Measurements from ENCODE around the gene LRCH3. TPM values are rescaled to one million over a fixed set of nuclear protein-coding genes. Genes with fewer than 3 reads are reported as not detected.

LRCH3 gene
- total and polyA plus RNA-seq, 2 of the 13 experiments (the other 11 are each of a cell fraction or from before 2014, with no cell fraction given), result 25.5 to 103 TPM

- TF ChIP-seq ZNF597 (CRISPR knock-in tag; IDR thresholded peaks at IDR 0.05) (no peak), ZNF205 (CRISPR knock-in tag; IDR thresholded peaks at IDR 0.05) (peak; percentile 74; the same call in 1 of the 2 replicates), GABPA (IDR thresholded peaks at IDR 0.05; ENCODE audit: low read depth, low read length) (no peak), GABPA (CRISPR knock-in tag; IDR thresholded peaks at IDR 0.05; ENCODE audit: low read depth) (no peak; the same call in 1 of the 2 replicates), MBD4 (IDR thresholded peaks at IDR 0.05; ENCODE audit: borderline replicate concordance, low read length) (no peak), EHMT2 (IDR thresholded peaks at IDR 0.05; ENCODE audit: borderline replicate concordance, low read depth, low read length) (peak; percentile 61; the same call in 1 of the 2 replicates), ZNF331 (CRISPR knock-in tag; IDR thresholded peaks at IDR 0.05) (peak; percentile 39), ZNF776 (CRISPR knock-in tag; IDR thresholded peaks at IDR 0.05) (no peak), SETDB1 (CRISPR knock-in tag; IDR thresholded peaks at IDR 0.05; ENCODE audit: borderline replicate concordance) (no peak), KDM4B (CRISPR knock-in tag; IDR thresholded peaks at IDR 0.05) (no peak), TAF1 (CRISPR knock-in tag; IDR thresholded peaks at IDR 0.05) (no peak), FLYWCH1 (CRISPR knock-in tag; IDR thresholded peaks at IDR 0.05) (no peak), REL (CRISPR knock-in tag; conservative IDR thresholded peaks at IDR 0.05) (no peak)
- TF ChIP-seq, protein P1, sequence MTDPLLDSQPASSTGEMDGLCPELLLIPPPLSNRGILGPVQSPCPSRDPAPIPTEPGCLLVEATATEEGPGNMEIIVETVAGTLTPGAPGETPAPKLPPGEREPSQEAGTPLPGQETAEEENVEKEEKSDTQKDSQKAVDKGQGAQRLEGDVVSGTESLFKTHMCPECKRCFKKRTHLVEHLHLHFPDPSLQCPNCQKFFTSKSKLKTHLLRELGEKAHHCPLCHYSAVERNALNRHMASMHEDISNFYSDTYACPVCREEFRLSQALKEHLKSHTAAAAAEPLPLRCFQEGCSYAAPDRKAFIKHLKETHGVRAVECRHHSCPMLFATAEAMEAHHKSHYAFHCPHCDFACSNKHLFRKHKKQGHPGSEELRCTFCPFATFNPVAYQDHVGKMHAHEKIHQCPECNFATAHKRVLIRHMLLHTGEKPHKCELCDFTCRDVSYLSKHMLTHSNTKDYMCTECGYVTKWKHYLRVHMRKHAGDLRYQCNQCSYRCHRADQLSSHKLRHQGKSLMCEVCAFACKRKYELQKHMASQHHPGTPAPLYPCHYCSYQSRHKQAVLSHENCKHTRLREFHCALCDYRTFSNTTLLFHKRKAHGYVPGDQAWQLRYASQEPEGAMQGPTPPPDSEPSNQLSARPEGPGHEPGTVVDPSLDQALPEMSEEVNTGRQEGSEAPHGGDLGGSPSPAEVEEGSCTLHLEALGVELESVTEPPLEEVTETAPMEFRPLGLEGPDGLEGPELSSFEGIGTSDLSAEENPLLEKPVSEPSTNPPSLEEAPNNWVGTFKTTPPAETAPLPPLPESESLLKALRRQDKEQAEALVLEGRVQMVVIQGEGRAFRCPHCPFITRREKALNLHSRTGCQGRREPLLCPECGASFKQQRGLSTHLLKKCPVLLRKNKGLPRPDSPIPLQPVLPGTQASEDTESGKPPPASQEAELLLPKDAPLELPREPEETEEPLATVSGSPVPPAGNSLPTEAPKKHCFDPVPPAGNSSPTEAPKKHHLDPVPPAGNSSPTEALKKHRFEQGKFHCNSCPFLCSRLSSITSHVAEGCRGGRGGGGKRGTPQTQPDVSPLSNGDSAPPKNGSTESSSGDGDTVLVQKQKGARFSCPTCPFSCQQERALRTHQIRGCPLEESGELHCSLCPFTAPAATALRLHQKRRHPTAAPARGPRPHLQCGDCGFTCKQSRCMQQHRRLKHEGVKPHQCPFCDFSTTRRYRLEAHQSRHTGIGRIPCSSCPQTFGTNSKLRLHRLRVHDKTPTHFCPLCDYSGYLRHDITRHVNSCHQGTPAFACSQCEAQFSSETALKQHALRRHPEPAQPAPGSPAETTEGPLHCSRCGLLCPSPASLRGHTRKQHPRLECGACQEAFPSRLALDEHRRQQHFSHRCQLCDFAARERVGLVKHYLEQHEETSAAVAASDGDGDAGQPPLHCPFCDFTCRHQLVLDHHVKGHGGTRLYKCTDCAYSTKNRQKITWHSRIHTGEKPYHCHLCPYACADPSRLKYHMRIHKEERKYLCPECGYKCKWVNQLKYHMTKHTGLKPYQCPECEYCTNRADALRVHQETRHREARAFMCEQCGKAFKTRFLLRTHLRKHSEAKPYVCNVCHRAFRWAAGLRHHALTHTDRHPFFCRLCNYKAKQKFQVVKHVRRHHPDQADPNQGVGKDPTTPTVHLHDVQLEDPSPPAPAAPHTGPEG (CRISPR knock-in tag; IDR thresholded peaks at IDR 0.05), result no peak
- TF ChIP-seq, protein P2, sequence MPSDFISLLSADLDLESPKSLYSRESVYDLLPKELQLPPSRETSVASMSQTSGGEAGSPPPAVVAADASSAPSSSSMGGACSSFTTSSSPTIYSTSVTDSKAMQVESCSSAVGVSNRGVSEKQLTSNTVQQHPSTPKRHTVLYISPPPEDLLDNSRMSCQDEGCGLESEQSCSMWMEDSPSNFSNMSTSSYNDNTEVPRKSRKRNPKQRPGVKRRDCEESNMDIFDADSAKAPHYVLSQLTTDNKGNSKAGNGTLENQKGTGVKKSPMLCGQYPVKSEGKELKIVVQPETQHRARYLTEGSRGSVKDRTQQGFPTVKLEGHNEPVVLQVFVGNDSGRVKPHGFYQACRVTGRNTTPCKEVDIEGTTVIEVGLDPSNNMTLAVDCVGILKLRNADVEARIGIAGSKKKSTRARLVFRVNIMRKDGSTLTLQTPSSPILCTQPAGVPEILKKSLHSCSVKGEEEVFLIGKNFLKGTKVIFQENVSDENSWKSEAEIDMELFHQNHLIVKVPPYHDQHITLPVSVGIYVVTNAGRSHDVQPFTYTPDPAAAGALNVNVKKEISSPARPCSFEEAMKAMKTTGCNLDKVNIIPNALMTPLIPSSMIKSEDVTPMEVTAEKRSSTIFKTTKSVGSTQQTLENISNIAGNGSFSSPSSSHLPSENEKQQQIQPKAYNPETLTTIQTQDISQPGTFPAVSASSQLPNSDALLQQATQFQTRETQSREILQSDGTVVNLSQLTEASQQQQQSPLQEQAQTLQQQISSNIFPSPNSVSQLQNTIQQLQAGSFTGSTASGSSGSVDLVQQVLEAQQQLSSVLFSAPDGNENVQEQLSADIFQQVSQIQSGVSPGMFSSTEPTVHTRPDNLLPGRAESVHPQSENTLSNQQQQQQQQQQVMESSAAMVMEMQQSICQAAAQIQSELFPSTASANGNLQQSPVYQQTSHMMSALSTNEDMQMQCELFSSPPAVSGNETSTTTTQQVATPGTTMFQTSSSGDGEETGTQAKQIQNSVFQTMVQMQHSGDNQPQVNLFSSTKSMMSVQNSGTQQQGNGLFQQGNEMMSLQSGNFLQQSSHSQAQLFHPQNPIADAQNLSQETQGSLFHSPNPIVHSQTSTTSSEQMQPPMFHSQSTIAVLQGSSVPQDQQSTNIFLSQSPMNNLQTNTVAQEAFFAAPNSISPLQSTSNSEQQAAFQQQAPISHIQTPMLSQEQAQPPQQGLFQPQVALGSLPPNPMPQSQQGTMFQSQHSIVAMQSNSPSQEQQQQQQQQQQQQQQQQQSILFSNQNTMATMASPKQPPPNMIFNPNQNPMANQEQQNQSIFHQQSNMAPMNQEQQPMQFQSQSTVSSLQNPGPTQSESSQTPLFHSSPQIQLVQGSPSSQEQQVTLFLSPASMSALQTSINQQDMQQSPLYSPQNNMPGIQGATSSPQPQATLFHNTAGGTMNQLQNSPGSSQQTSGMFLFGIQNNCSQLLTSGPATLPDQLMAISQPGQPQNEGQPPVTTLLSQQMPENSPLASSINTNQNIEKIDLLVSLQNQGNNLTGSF (CRISPR knock-in tag; IDR thresholded peaks at IDR 0.05), result no peak
- TF ChIP-seq, protein P3, sequence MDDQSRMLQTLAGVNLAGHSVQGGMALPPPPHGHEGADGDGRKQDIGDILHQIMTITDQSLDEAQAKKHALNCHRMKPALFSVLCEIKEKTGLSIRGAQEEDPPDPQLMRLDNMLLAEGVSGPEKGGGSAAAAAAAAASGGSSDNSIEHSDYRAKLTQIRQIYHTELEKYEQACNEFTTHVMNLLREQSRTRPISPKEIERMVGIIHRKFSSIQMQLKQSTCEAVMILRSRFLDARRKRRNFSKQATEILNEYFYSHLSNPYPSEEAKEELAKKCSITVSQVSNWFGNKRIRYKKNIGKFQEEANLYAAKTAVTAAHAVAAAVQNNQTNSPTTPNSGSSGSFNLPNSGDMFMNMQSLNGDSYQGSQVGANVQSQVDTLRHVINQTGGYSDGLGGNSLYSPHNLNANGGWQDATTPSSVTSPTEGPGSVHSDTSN (CRISPR knock-in tag; IDR thresholded peaks at IDR 0.05; ENCODE audit: borderline replicate concordance), result no peak
These were observed 29.7 kb downstream of the LRCH3 start (continued) for GRCh38 chr3:197820550-197821335.
